Activated T-helper 1 cell treated with anti-CD3 and anti-CD28 coated beads, Interleukin-12 subunit alpha, Interleukin-12 subunit beta, Interleukin-2, Interleukin-4 antibody, amounts not matched to agents 30 ng/mL and 10 ng/mL and 1 ng/mL, durations not matched to agents 14 hours and 24 hours and 36 hours (primary cell): ENCODE data around the gene KIAA1586. TPM values are rescaled to one million over a fixed set of nuclear protein-coding genes. Genes with fewer than 3 reads are reported as not detected.

Experiments
- DNase-seq: peaks from one replicate; pipeline ENCODE4 v3.0.0; 2021; ENCODE audit warnings: low spot score
- H3K27ac Mint-ChIP-seq: one replicate; pipeline ENCODE4 v1.8.0; 2021; ENCODE audit warnings: mild to moderate bottlenecking, mixed read lengths
- H3K27me3 Mint-ChIP-seq: one replicate; pipeline ENCODE4 v1.8.0; 2022; ENCODE audit warnings: mild to moderate bottlenecking, moderate library complexity, mixed read lengths; ENCODE audit not compliant: insufficient read depth
- H3K36me3 Mint-ChIP-seq: one replicate; pipeline ENCODE4 v1.8.0; 2021; ENCODE audit warnings: low read depth, mixed read lengths
- H3K4me1 Mint-ChIP-seq: one replicate; pipeline ENCODE4 v1.8.0; 2021; ENCODE audit warnings: low read depth, mixed read lengths
- H3K4me3 Mint-ChIP-seq: one replicate; pipeline ENCODE4 v1.8.0; 2021; ENCODE audit warnings: mild to moderate bottlenecking, moderate library complexity, mixed read lengths
- H3K9me3 Mint-ChIP-seq: one replicate; pipeline ENCODE4 v1.8.0; 2021; ENCODE audit warnings: mixed read lengths
- intact Hi-C: fragments of 100-400 bp; cut with micrococcal nuclease; formaldehyde crosslinking; loops from one replicate; pipeline ENCODE4 v1.15.1; 2024
- total RNA-seq: library from RNA; stranded (reverse); gene quantifications from 2 replicates; pipeline ENCODE4 v1.2.3, GENCODE V29; 2022

KIAA1586 gene
- total RNA-seq, 1 donor from 2014 or later, result 12.6 TPM

DNA sequence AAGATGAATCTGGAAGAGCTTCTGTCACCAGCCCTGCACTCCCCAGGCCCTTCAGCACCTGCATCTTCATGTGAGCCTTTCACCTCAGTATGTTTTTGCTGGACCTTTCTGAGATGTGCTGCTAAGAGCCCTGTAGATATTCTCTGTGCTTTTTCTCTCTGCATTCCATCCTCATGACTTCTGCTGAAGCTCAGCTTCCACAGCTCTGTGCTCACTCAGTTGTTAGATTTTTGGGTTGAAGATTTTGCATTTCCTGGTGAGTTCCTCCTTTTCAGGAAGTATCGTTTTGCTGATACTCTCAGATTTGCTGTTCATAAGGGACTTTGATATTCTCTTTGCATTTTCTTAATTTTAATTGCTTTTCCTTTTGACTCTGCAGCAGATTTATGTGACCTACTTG, 18.3 kb downstream of the KIAA1586 start:
- H3K4me1 Mint-ChIP-seq, result peaks cover 5% of the 10 kb centered on the region
- no peak overlapping the region for H3K4me3 Mint-ChIP-seq
- H3K27ac Mint-ChIP-seq, result no peak overlapping the region
- H3K36me3 Mint-ChIP-seq, result peaks cover 25% of the 10 kb centered on the region
- no peaks in the 10 kb centered on the region for H3K9me3 Mint-ChIP-seq
- intact Hi-C loops, result no loop called here
- no peak for DNase-seq
- no peaks in the 10 kb centered on the region for H3K27me3 Mint-ChIP-seq

DNA sequence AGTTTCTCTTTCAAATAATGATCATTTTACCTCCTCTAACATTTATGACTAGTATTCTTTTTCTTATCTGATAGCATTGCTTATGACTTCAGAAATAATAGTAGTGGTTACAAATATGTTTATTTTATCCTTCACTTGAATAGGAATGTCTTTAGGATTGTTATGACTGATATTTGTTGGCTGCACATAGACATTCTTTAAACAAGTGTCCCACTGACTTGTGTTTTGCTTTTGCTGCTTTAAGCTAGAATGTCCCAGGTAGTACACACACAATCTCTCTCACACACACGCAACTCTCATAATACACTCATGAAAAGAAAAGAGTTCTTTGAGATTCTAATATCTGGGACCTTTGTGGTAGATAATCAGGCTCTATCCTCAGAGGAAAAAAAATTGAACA, 21.6 kb downstream of the KIAA1586 start:
- no peak for DNase-seq
- no peak overlapping the region for H3K4me3 Mint-ChIP-seq
- peaks cover 5% of the 10 kb centered on the region for H3K4me1 Mint-ChIP-seq
- no peak overlapping the region for H3K27ac Mint-ChIP-seq
- H3K27me3 Mint-ChIP-seq, result no peaks in the 10 kb centered on the region
- no peaks in the 10 kb centered on the region for H3K9me3 Mint-ChIP-seq
- peaks cover 12% of the 10 kb centered on the region for H3K36me3 Mint-ChIP-seq
- intact Hi-C loops, result no loop called here

DNA sequence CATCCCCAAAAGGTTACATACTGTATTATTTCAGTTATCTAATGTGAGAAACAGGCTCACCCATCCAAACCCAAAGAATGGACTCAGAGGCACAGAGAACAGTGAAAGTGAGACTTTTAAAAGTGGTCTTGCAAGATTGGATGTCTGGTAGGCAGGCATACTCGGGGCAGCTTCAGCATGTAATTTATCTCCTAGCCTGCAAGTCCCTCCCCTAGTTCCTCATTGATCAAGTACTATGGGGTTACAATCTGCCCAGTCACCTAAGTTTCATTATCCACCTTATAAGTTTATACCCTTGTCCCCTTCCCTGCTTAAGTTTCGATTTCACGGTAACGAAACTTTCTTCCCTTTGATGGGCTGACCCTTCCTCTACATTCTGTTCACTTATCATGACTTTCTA, 22.7 kb downstream of the KIAA1586 start:
- H3K36me3 Mint-ChIP-seq, result peaks cover 15% of the 10 kb centered on the region
- no peak overlapping the region for H3K4me3 Mint-ChIP-seq
- H3K27ac Mint-ChIP-seq, result no peak overlapping the region

DNA sequence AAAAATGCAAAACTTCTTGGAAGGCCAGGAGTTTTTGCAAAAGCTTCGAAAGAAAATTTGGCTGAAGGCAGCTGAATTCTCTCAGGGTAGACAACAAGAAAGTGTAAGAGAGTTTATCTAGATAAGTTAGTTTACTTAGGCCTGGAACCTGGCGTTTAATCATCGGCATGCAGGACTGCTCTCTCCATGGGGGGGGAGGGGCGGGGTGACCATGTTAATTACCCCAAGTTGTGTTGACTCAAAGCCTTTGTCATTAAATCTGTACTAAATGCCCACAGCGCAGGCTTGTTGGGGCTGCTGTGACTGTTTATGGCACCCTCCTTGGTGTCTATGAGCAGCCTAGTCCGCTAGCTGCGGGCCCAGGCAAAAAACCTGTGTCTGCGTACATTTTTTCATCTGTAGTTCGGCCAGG, 23.4 kb downstream of the KIAA1586 start:
- peaks cover 1% of the 10 kb centered on the region for H3K4me1 Mint-ChIP-seq

More for the DNA sequence above, 22.7 kb downstream of the KIAA1586 start:
- intact Hi-C loops, result no loop called here
- no peak for DNase-seq
- Mint-ChIP-seq H3K27me3 (no peaks in the 10 kb centered on the region), H3K4me1 (peaks cover 5% of the 10 kb centered on the region), H3K9me3 (no peaks in the 10 kb centered on the region)

DNA sequence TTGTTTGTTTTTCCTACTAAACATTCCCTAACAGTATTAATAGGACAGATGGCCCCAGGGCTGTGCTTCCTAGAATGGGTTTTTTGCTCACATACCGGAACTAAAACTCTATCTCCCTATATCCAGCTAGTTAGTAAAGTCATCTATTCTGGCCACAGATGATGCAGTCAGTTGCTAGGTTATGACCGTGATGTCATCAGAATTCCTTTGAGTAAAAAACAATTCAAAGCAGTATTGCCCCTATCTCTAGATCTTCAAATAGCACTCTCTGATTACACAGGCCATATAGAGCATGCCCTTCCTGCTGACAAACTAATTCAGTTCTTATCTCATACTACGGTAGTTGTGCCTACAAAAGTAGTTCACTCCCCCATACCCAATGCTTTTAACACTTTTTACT, 25.6 kb downstream of the KIAA1586 start:
- intact Hi-C loops, result no loop called here
- Mint-ChIP-seq H3K4me3 (no peak overlapping the region), H3K27me3 (no peaks in the 10 kb centered on the region), H3K4me1 (no peaks in the 10 kb centered on the region), H3K36me3 (peaks cover 6% of the 10 kb centered on the region), H3K27ac (no peak overlapping the region), H3K9me3 (no peaks in the 10 kb centered on the region)
- DNase-seq, result no peak

More for the DNA sequence above, 23.4 kb downstream of the KIAA1586 start:
- Mint-ChIP-seq H3K27me3 (no peaks in the 10 kb centered on the region), H3K36me3 (peaks cover 12% of the 10 kb centered on the region), H3K9me3 (no peaks in the 10 kb centered on the region), H3K4me3 (no peak overlapping the region), H3K27ac (no peak overlapping the region)
- intact Hi-C loops, result no loop called here
- no peak for DNase-seq

DNA sequence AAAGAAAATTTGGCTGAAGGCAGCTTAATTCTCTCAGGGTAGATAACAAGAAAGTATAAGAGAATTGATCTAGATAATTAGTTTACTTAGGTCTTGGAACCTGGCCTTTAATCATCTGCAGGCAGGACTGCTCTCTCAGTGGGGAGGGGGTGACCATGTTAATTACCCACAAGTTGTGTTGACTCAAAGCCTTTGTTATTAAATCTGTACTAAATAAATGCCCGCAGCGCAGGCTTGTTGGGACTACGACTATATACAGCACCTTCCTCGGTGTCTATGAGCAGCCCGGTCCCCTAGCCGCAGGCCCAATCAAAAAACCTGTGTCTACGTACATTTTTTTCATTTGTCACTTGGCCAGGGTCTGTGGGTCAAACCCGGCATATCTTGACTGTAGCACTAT, 27.9 kb downstream of the KIAA1586 start:
- peaks cover 3% of the 10 kb centered on the region for H3K9me3 Mint-ChIP-seq
- intact Hi-C loops, result no loop called here
- H3K27ac Mint-ChIP-seq, result no peak overlapping the region
- H3K4me1 Mint-ChIP-seq, result no peaks in the 10 kb centered on the region
- DNase-seq, result no peak
- H3K27me3 Mint-ChIP-seq, result no peaks in the 10 kb centered on the region
- no peak overlapping the region for H3K4me3 Mint-ChIP-seq
- peaks cover 7% of the 10 kb centered on the region for H3K36me3 Mint-ChIP-seq

DNA sequence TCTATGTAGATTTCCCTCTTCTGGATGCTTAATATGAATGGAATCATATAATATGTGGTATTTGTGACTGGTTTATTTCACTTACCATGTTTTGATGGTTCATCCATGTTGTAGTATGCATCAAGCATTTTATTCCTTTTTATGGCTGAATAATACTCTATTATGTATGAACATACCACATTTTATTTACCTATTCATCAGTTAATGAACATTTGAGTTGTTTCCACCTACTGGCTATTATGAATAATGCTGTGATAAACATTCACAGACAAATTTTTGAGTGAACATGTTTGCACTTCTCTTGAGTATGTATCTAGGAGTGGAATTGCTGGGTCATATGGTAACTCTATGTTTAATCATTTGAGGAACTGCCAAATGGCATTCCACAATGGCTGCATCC, 28.6 kb downstream of the KIAA1586 start:
- Mint-ChIP-seq H3K9me3 (peaks cover 3% of the 10 kb centered on the region), H3K4me1 (no peaks in the 10 kb centered on the region), H3K36me3 (peaks cover 7% of the 10 kb centered on the region), H3K27me3 (no peaks in the 10 kb centered on the region), H3K4me3 (no peak overlapping the region), H3K27ac (no peak overlapping the region)
- intact Hi-C loops, result no loop called here
- DNase-seq, result no peak

DNA sequence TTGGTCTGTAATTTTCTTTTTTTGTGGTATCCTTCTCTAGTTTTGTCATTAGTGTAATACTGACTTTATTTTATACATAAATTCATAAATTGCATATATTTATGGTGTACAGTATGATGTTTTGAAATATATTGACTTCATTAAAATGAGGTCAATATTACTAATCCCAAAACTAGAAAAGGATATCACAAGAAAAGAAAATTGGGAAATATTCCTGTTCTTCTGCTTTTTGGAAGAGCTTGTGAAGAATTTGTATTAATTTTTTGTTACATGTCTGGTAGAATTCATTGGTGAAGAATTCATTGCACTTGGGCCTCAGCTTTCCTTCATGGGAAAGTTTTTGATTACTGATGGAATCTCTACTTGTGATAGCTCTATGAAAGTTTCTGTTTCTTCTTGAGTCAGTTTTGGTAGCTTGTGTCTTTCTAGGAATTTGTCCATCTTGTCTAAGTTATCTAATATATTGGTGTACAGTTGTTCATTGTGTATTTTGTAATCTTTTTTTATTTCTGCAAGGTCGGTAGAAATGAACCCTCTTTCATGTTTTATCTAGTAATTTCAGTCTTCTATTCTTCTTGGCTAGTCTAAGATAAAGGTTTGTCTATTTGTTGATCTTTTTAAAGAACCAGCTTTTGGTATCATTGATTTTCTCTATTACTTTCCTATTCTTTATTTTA, 32.2 kb downstream of the KIAA1586 start:
- Mint-ChIP-seq H3K27me3 (no peaks in the 10 kb centered on the region), H3K36me3 (peaks cover 11% of the 10 kb centered on the region), H3K9me3 (peaks cover 3% of the 10 kb centered on the region), H3K4me3 (no peak overlapping the region), H3K4me1 (no peaks in the 10 kb centered on the region), H3K27ac (no peak overlapping the region)
- DNase-seq, result no peak
- intact Hi-C loops, result no loop called here

DNA sequence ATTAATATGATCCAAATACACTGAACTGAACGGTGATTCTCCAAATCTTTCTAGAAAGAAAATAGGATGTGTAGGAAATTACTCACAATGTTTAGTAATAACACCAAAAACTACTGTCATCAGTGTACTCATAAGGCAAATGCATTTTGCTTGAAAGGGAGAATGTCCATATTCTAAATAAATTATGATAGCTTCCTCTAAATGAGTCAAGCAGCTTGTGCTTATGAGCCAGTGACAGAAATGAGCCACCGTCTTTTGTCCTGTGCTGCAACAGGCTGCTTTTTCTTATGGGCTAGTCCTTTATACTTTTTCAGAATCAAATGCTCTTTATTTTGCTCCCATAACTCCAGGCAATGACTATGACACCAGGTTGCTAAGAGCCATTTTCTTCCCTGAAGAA, 39.0 kb downstream of the KIAA1586 start:
- Mint-ChIP-seq H3K4me3 (no peak overlapping the region), H3K27ac (no peak overlapping the region), H3K36me3 (peaks cover 1% of the 10 kb centered on the region), H3K9me3 (no peaks in the 10 kb centered on the region), H3K27me3 (no peaks in the 10 kb centered on the region), H3K4me1 (peaks cover 7% of the 10 kb centered on the region)
- intact Hi-C loops, result loop anchor here (5.0 kb wide), 1 partner anchor 233 kb away; no protein-coding TSS in a partner anchor
- no peak for DNase-seq

DNA sequence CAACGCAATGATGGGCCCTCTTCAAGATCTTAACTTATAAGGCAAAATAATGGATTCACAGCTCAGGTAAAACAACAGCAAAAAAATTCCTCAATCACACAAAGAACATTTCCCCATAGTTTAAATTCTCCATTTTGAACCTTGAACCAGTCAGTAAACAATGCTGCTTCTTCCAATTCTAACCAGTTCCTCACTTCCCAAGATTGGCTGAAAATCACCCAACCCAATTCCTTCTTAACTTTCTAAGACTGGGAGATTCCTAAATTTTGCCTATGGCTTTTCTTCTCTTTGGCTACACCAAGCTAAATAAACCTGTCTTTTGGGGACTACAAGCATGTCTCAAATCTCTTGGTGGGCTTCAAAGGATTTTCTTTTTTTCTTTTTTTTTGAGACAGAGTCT, 40.4 kb downstream of the KIAA1586 start:
- H3K27me3 Mint-ChIP-seq, result no peaks in the 10 kb centered on the region
- H3K4me1 Mint-ChIP-seq, result peaks cover 15% of the 10 kb centered on the region
- no peak overlapping the region for H3K27ac Mint-ChIP-seq

DNA sequence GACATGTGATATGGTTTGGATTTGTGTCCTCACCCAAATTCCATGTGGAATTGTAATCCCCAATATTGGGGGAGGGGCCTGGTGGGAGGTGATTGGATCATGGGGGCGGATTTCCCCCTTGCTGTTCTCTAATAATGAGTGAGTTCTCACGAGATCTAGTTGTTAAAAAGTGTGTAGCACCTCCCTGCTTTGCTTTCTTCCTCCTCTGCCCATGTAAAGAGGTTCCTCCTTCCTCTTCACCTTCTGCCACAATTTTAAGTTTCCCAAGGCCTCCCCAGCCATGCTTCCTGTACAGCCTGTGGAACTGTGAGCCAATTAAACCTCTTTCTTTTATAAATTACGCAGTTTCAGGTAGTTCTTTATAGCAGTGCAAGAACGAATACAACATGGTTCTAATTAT, 41.4 kb downstream of the KIAA1586 start:
- intact Hi-C loops, result loop anchor here (5.0 kb wide), 1 partner anchor 236 kb away; no protein-coding TSS in a partner anchor
- Mint-ChIP-seq H3K4me3 (no peak overlapping the region), H3K4me1 (peaks cover 26% of the 10 kb centered on the region), H3K27ac (no peak overlapping the region), H3K9me3 (no peaks in the 10 kb centered on the region), H3K27me3 (no peaks in the 10 kb centered on the region), H3K36me3 (peaks cover 7% of the 10 kb centered on the region)
- no peak for DNase-seq

More for the DNA sequence above, 40.4 kb downstream of the KIAA1586 start:
- intact Hi-C loops, result loop anchor here (5.0 kb wide), 1 partner anchor 235 kb away; no protein-coding TSS in a partner anchor
- no peak for DNase-seq
- no peaks in the 10 kb centered on the region for H3K9me3 Mint-ChIP-seq
- H3K36me3 Mint-ChIP-seq, result peaks cover 2% of the 10 kb centered on the region
- H3K4me3 Mint-ChIP-seq, result no peak overlapping the region

DNA sequence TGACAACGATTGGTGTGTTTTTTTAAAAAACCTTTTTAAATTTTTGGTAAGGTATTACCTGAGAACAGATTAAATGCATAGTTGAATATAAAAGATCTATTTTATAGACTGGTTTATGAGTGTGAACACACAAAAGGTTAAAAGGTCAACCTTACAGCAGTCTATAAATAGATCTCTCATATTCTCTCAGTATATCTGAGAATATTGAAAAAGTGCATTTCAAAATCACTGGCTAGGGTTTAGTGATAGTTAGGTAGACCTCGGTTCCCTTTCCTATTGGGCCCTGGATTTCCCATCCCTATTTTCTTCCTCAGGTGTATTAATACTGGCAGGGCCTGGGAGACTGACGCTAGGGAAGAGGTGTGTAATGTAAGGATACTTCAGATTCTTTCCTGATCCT, 42.8 kb downstream of the KIAA1586 start:
- Mint-ChIP-seq H3K9me3 (no peaks in the 10 kb centered on the region), H3K4me1 (peaks cover 35% of the 10 kb centered on the region), H3K4me3 (peak overlapping the region; percentile 88), H3K27ac (peak overlapping the region; percentile 72), H3K27me3 (no peaks in the 10 kb centered on the region), H3K36me3 (peaks cover 15% of the 10 kb centered on the region)
- no peak for DNase-seq
- intact Hi-C loops, result loop anchor here (1.0 to 5.0 kb wide), 6 partner anchors 43 to 237 kb away; partner anchors contain the start of genes BAG2, BEND6, KIAA1586 and PRIM2

DNA sequence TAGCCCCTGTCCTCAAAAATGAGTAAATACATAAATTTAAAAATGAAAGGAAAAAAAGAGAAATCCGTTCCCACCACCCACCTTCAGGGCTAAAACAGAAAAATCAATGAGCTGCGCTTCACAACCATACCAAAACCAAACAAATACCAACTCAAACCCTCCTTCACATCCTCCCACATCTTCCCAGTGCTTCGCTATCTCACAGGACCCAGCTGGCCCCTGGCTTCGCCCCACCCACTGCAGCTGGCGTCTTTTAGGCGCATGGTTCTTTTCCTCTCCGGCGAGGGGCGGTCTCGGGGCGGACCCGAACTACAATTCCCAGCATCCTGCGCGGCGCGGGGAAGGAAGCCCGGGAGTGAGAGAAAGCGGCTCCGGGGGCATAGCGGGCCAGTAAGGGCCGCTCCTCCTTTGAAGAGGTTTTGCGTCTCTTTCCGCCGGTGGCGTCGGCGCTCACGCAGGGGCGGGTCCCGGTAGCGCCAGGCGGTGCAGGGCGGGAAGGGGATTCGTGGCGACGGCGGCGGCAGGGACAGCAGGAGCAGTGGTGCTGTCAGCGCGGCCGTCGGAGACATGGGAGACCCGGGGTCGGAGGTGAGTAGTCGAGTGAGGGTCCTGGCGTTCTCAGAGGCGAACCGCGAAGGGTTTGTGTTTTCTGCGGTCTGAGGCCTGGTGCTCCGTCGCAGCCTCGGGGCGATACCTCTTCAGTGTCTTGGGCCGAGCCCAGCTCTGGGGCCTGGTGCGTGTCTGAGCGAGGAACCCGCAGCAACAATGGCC, 43.4 kb downstream of the KIAA1586 start, which contains the start of gene ZNF451:
TSS of gene ZNF451 (plus strand) at position 502 of the 771 bp plus-strand sequence. CDS start at position 568, 66 bp downstream.
- no peaks in the 10 kb centered on the region for H3K9me3 Mint-ChIP-seq
- H3K4me3 Mint-ChIP-seq, result peak within 1 kb of the TSS; percentile 88

More for the DNA sequence above, 43.4 kb downstream of the KIAA1586 start, which contains the start of gene ZNF451:
- peak; percentile 95 for DNase-seq
- peaks cover 35% of the 10 kb centered on the region for H3K4me1 Mint-ChIP-seq
- H3K36me3 Mint-ChIP-seq, result peaks cover 15% of the 10 kb centered on the region
- intact Hi-C loops, result loop anchor here (1.0 to 5.0 kb wide), 6 partner anchors 44 to 238 kb away; partner anchors contain the start of genes BAG2, BEND6, KIAA1586 and PRIM2
- H3K27ac Mint-ChIP-seq, result peak within 1 kb of the TSS; percentile 72
- H3K27me3 Mint-ChIP-seq, result no peaks in the 10 kb centered on the region
